IMR-90 (cell line): ENCODE results near the gene KRTAP13-4. TPM values are rescaled to one million over a fixed set of nuclear protein-coding genes. Genes with fewer than 3 reads are reported as not detected.

Experiments used
- ATAC-seq: fragments of 200-7000 bp; cut with Tn5 transposase; 2 replicates; pipeline ENCODE4 v1.9.1; 2020; ENCODE audit warnings: low read depth, mild to moderate bottlenecking, moderate library complexity
- Bru-seq: library from RNA; stranded (reverse); fragments of 400-500 nt; gene quantifications from one replicate; lab custom pipeline; 2021; lab: Mats Ljungman, UMichigan
- BruChase-seq, 2 experiments: library from RNA; stranded (reverse); fragments of 400-500 nt; gene quantifications; one replicate each; lab custom pipeline; 2021; lab: Mats Ljungman, UMichigan
- BruUV-seq: library from RNA; stranded (reverse); fragments of 400-500 nt; replicated peaks from 2 replicates; lab custom pipeline; 2021; lab: Mats Ljungman, UMichigan
- CTCF ChIA-PET: fragments of 300-600 bp; formaldehyde crosslinking; extraction: SDS; loops from one replicate; lab custom pipeline; 2021; ENCODE audit warnings: antibody characterized with exemption; lab: Yijun Ruan, JAX
- POLR2A ChIA-PET: fragments of 300-600 bp; sonication (Branson Sonifier 250); formaldehyde crosslinking; loops from one replicate; lab custom pipeline; 2022; ENCODE audit warnings: antibody characterized with exemption; ENCODE audit not compliant: unreplicated experiment; lab: Charles Lee
- DNase-seq: peaks from one replicate; pipeline ENCODE4 v3.0.0; 2013
- H2AFZ ChIP-seq: replicated peaks from 2 replicates; pipeline ENCODE3; 2013; ENCODE audit warnings: low read length, mild to moderate bottlenecking; ENCODE audit not compliant: poor library complexity
- H2AK5ac ChIP-seq: 2 replicates; pipeline ENCODE4 v1.6.1; 2013; ENCODE audit warnings: low read depth, low read length, inconsistent platforms
- H2AK9ac ChIP-seq: replicated peaks from 2 replicates; pipeline ENCODE3; 2013; ENCODE audit warnings: mild to moderate bottlenecking, low read depth, low read length, moderate library complexity; ENCODE audit not compliant: poor library complexity
- H2BK120ac ChIP-seq: 2 replicates; pipeline ENCODE4 v1.6.1; 2013; ENCODE audit warnings: low read depth, low read length, inconsistent platforms
- H2BK15ac ChIP-seq: 3 replicates; pipeline ENCODE4 v1.6.1; 2013; ENCODE audit warnings: low read depth, low read length, inconsistent platforms
- H2BK20ac ChIP-seq: 2 replicates; pipeline ENCODE4 v1.6.1; 2013; ENCODE audit warnings: low read depth, mild to moderate bottlenecking, inconsistent platforms, low read length, moderate library complexity
- H2BK5ac ChIP-seq: 2 replicates; pipeline ENCODE4 v1.6.1; 2013; ENCODE audit warnings: mild to moderate bottlenecking, low read depth, low read length, inconsistent platforms; ENCODE audit not compliant: poor library complexity, severe bottlenecking
- H3K14ac ChIP-seq: replicated peaks from 2 replicates; pipeline ENCODE4 v1.6.1; 2013; ENCODE audit warnings: low read depth, low read length, inconsistent platforms
- H3K18ac ChIP-seq: 2 replicates; pipeline ENCODE4 v1.6.1; 2013; ENCODE audit warnings: low read depth, low read length, control low read depth
- H3K23ac ChIP-seq: 2 replicates; pipeline ENCODE4 v1.6.1; 2013; ENCODE audit warnings: low read depth, low read length, inconsistent platforms
- H3K27ac ChIP-seq: 2 replicates; pipeline ENCODE4 v1.5.1; 2013; ENCODE audit warnings: mild to moderate bottlenecking, control low read depth, low read length; ENCODE audit not compliant: insufficient read depth
- H3K27me3 ChIP-seq: 2 replicates; pipeline ENCODE4 v1.6.1; 2013; ENCODE audit warnings: low read length; ENCODE audit not compliant: control insufficient read depth, insufficient read depth
- H3K36me3 ChIP-seq: 2 replicates; pipeline ENCODE4 v1.6.1; 2013; ENCODE audit warnings: low read length, mixed read lengths; ENCODE audit not compliant: control insufficient read depth, insufficient read depth
- H3K4ac ChIP-seq: 2 replicates; pipeline ENCODE4 v1.6.1; 2013; ENCODE audit warnings: low read depth, low read length, inconsistent platforms
- H3K4me1 ChIP-seq: 2 replicates; pipeline ENCODE4 v1.6.1; 2013; ENCODE audit warnings: low read length, mixed read lengths; ENCODE audit not compliant: control insufficient read depth, insufficient read depth
- H3K4me2 ChIP-seq: 2 replicates; pipeline ENCODE4 v1.6.1; 2013; ENCODE audit warnings: low read depth, mild to moderate bottlenecking, control low read depth, low read length, moderate library complexity
- H3K4me3 ChIP-seq: 2 replicates; pipeline ENCODE4 v1.5.1; 2013; ENCODE audit warnings: low read depth, mild to moderate bottlenecking, control low read depth, low read length, moderate library complexity; ENCODE audit not compliant: insufficient read depth
- H3K56ac ChIP-seq: 2 replicates; pipeline ENCODE4 v1.6.1; 2013; ENCODE audit warnings: low read length, inconsistent platforms; ENCODE audit not compliant: insufficient read depth; ENCODE audit errors: extremely low read depth
- H3K79me1 ChIP-seq, 2 experiments: 2 replicates each; pipeline ENCODE4 v1.6.1; 2013; ENCODE audit warnings: low read length in 2 of 2, inconsistent platforms in 1 of 2, low read depth in 1 of 2
- H3K9ac ChIP-seq: 2 replicates; pipeline ENCODE4 v1.6.1; 2013; ENCODE audit warnings: low read depth, low read length, control low read depth
- H3K9me1 ChIP-seq: 2 replicates; pipeline ENCODE4 v1.6.1; 2013; ENCODE audit warnings: low read length, inconsistent platforms; ENCODE audit not compliant: insufficient read depth
- H3K9me3 ChIP-seq: 2 replicates; pipeline ENCODE4 v1.6.1; 2013; ENCODE audit warnings: low read length; ENCODE audit not compliant: control insufficient read depth, insufficient read depth
- H4K20me1 ChIP-seq: 2 replicates; pipeline ENCODE4 v1.6.1; 2013; ENCODE audit warnings: low read length, inconsistent platforms; ENCODE audit not compliant: insufficient read depth
- H4K5ac ChIP-seq: 2 replicates; pipeline ENCODE4 v1.6.1; 2013; ENCODE audit warnings: mild to moderate bottlenecking, low read depth, low read length, control low read depth
- H4K8ac ChIP-seq, 2 experiments: 2 replicates each; pipeline ENCODE4 v1.6.1; 2013; ENCODE audit warnings: low read depth in 2 of 2, low read length in 2 of 2, control low read depth in 1 of 2, inconsistent platforms in 1 of 2
- H4K91ac ChIP-seq: 2 replicates; pipeline ENCODE4 v1.6.1; 2013; ENCODE audit warnings: low read depth, low read length, inconsistent platforms; ENCODE audit not compliant: insufficient read depth
- BHLHE40 ChIP-seq: fragments of 150-350 bp; IDR thresholded peaks from 2 replicates; pipeline ENCODE4 v1.6.1; 2016; ENCODE audit warnings: mild to moderate bottlenecking, low read depth, low read length
- CEBPB ChIP-seq: IDR thresholded peaks from 2 replicates; pipeline ENCODE4 v1.6.1; 2012; ENCODE audit warnings: low read depth, low read length, improper control_type of control experiment
- CHD1 ChIP-seq: IDR thresholded peaks from 2 replicates; pipeline ENCODE4 v1.6.1; 2012; ENCODE audit warnings: low read depth, low read length, improper control_type of control experiment
- MAFK ChIP-seq: IDR thresholded peaks from 2 replicates; pipeline ENCODE4 v1.6.1; 2012; ENCODE audit warnings: low read depth, low read length, improper control_type of control experiment
- MXI1 ChIP-seq: IDR thresholded peaks from 2 replicates; pipeline ENCODE4 v1.6.1; 2012; ENCODE audit warnings: low read depth, mild to moderate bottlenecking, low read length, moderate library complexity, borderline replicate concordance
- NFE2L2 ChIP-seq: fragments of 150-350 bp; IDR thresholded peaks from 2 replicates; pipeline ENCODE4 v1.6.1; 2016; ENCODE audit warnings: low read depth, mild to moderate bottlenecking, low read length
- POLR2A ChIP-seq: IDR thresholded peaks from 2 replicates; pipeline ENCODE4 v1.6.1; 2012; ENCODE audit warnings: mild to moderate bottlenecking, low read depth, low read length
- RCOR1 ChIP-seq: IDR thresholded peaks from 2 replicates; pipeline ENCODE4 v1.6.1; 2012; ENCODE audit warnings: mild to moderate bottlenecking, low read length, improper control_type of control experiment; ENCODE audit not compliant: insufficient replicate concordance
- RFX5 ChIP-seq: IDR thresholded peaks from 2 replicates; pipeline ENCODE4 v1.8.0; 2012; ENCODE audit warnings: low read depth, mild to moderate bottlenecking, low read length, moderate library complexity
- SMC3 ChIP-seq: fragments of 150-350 bp; IDR thresholded peaks from 2 replicates; pipeline ENCODE4 v1.6.1; 2016; ENCODE audit warnings: low read depth, mild to moderate bottlenecking, antibody characterized with exemption, low read length, moderate library complexity
- whole genome bisulfite sequencing, 2 experiments: methylation state at CpG; one replicate each; pipeline versions ENCODE4 v1.1.5 to v1.1.7; 2013; ENCODE audit warnings: missing lambda C conversion rate in 2 of 2; ENCODE audit not compliant: insufficient read length in 1 of 2; ENCODE audit errors: extremely low coverage in 2 of 2; 5-methylcytosine and 5-hydroxymethylcytosine counted together
- dilution Hi-C: fragments of 300-500 bp; cut with HindIII; formaldehyde crosslinking; loops from one replicate; pipeline ENCODE4 v1.14.3; 2018; ENCODE audit warnings: low sequenced_read_pairs; ENCODE audit not compliant: unreplicated experiment
- in situ Hi-C: fragments of 300-500 bp; cut with MboI; formaldehyde crosslinking; loops from 3 replicates; pipeline ENCODE4 v1.14.3; 2019; ENCODE audit warnings: low sequenced_read_pairs, inconsistent platforms, mixed read lengths
- intact Hi-C: fragments of 100-400 bp; cut with micrococcal nuclease; formaldehyde crosslinking; loops from 2 replicates; pipeline ENCODE4 v1.10.0; 2022
- long read RNA-seq: library from polyadenylated mRNA; unstranded; transcript quantifications from one replicate; pipeline ENCODE4 v2.0.0, GENCODE V29; 2021; ENCODE audit not compliant: unreplicated experiment
- polyA plus RNA-seq, 3 experiments: library from polyadenylated mRNA; depleted of rRNA; stranded (reverse); fragments of >200 nt; gene quantifications; 2 replicates each; pipeline ENCODE4 v1.2.3, GENCODE V29; 2012; ENCODE audit warnings: low replicate concordance in 1 of 3
- total RNA-seq: library from RNA; depleted of rRNA; stranded (reverse); fragments of >200 nt; gene quantifications from 2 replicates; pipeline ENCODE4 v1.2.3, GENCODE V29; 2012; rRNA removed
- TF ChIP-seq, protein P1 (sequence below): fragments of 150-350 bp; IDR thresholded peaks from 2 replicates; pipeline ENCODE4 v1.6.1; 2017; ENCODE audit warnings: mild to moderate bottlenecking, antibody characterized with exemption, low read length, low read depth
- TF ChIP-seq, protein P2 (sequence below): fragments of 150-350 bp; IDR thresholded peaks from 2 replicates; pipeline ENCODE4 v1.6.1; 2016; ENCODE audit warnings: low read depth, mild to moderate bottlenecking, low read length, moderate library complexity, borderline replicate concordance
- TF ChIP-seq, protein P3 (sequence below): conservative IDR thresholded peaks from 2 replicates; pipeline ENCODE4 v1.5.1; 2012; ENCODE audit warnings: mild to moderate bottlenecking, low read depth, low read length, improper control_type of control experiment

Gene KRTAP13-4, protein sequence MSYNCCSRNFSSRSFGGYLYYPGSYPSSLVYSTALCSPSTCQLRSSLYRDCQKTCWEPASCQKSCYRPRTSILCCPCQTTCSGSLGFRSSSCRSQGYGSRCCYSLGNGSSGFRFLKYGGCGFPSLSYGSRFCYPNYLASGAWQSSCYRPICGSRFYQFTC
- total RNA-seq = not detected in 2 replicates
- not detected in 2 replicates for polyA plus RNA-seq (2012; rRNA removed)
- polyA plus RNA-seq (2012; cell fraction: cytosol; rRNA removed) = not detected in 2 replicates
- polyA plus RNA-seq (2012; cell fraction: nucleus; rRNA removed; ENCODE audit: low replicate concordance) = not detected in 2 replicates
- Bru-seq, nascent RNA = not detected
- not detected for BruChase-seq, experiment 1, labeled RNA remaining after a 6-hour chase
- BruChase-seq, experiment 2, labeled RNA remaining after a 2-hour chase = not detected
- long read RNA-seq = 0 reads

DNA sequence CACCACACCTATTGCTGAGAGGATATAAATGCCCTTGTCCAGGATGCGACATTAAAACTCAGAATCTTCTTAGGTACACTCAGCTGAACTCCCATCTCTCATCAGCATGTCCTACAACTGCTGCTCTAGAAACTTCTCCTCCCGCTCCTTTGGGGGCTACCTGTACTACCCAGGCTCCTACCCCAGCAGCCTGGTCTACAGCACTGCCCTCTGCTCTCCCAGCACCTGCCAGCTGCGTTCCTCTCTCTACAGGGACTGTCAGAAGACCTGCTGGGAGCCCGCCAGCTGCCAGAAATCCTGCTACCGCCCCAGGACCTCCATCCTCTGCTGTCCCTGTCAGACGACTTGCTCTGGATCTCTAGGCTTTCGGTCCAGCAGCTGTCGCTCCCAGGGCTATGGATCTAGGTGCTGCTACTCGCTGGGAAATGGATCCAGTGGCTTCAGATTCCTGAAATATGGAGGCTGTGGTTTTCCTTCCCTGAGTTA, at the start of gene KRTAP13-4:
TSS of gene KRTAP13-4 (plus strand) at position 51 of the 486 bp plus-strand sequence. CDS start at position 107, 56 bp downstream.
- Histone ChIP-seq H3K4me2 (no peak within 1 kb of the TSS), H3K36me3 (no peaks in the 10 kb centered on the region), H4K20me1 (no peaks in the 10 kb centered on the region), H3K4me1 (no peaks in the 10 kb centered on the region), H3K18ac (no peak within 1 kb of the TSS), H3K23ac (no peak within 1 kb of the TSS), H3K9ac (no peak within 1 kb of the TSS), H2BK20ac (no peak within 1 kb of the TSS), H2AK9ac (no peak within 1 kb of the TSS), H3K9me1 (no peaks in the 10 kb centered on the region), H4K5ac (no peak within 1 kb of the TSS), H3K27ac (no peak within 1 kb of the TSS), H4K91ac (no peak within 1 kb of the TSS), H3K56ac (no peak within 1 kb of the TSS), H3K14ac (no peak within 1 kb of the TSS), H2BK120ac (no peak within 1 kb of the TSS), H3K9me3 (peaks cover 14% of the 10 kb centered on the region), H3K4ac (no peak within 1 kb of the TSS), H2BK15ac (no peak within 1 kb of the TSS), H2BK5ac (no peak within 1 kb of the TSS), H4K8ac (no peak within 1 kb of the TSS), H2AK5ac (no peak within 1 kb of the TSS), H3K79me1 (no peaks in the 10 kb centered on the region), H3K27me3 (no peaks in the 10 kb centered on the region), H2AFZ (no peak within 1 kb of the TSS), H3K4me3 (no peak within 1 kb of the TSS)
- in situ Hi-C loops = no loop called here
- no CpG with 5 or more reads among the region's 9 CpGs for WGBS, 2 experiments
- ChIA-PET POLR2A (no interaction called here), CTCF (no interaction called here)
- TF ChIP-seq MAFK = no peak
- TF ChIP-seq MXI1 = no peak
- no peak for TF ChIP-seq CHD1
- no peak for TF ChIP-seq NFE2L2
- no peak for TF ChIP-seq RFX5
- no peak for TF ChIP-seq CEBPB
- TF ChIP-seq POLR2A = no peak
- TF ChIP-seq, protein P1, sequence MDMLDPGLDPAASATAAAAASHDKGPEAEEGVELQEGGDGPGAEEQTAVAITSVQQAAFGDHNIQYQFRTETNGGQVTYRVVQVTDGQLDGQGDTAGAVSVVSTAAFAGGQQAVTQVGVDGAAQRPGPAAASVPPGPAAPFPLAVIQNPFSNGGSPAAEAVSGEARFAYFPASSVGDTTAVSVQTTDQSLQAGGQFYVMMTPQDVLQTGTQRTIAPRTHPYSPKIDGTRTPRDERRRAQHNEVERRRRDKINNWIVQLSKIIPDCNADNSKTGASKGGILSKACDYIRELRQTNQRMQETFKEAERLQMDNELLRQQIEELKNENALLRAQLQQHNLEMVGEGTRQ = no peak
- no peak for TF ChIP-seq BHLHE40
- no peak for TF ChIP-seq SMC3
- TF ChIP-seq, protein P2, sequence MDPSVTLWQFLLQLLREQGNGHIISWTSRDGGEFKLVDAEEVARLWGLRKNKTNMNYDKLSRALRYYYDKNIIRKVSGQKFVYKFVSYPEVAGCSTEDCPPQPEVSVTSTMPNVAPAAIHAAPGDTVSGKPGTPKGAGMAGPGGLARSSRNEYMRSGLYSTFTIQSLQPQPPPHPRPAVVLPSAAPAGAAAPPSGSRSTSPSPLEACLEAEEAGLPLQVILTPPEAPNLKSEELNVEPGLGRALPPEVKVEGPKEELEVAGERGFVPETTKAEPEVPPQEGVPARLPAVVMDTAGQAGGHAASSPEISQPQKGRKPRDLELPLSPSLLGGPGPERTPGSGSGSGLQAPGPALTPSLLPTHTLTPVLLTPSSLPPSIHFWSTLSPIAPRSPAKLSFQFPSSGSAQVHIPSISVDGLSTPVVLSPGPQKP = no peak
- no peak for TF ChIP-seq RCOR1
- TF ChIP-seq, protein P3, sequence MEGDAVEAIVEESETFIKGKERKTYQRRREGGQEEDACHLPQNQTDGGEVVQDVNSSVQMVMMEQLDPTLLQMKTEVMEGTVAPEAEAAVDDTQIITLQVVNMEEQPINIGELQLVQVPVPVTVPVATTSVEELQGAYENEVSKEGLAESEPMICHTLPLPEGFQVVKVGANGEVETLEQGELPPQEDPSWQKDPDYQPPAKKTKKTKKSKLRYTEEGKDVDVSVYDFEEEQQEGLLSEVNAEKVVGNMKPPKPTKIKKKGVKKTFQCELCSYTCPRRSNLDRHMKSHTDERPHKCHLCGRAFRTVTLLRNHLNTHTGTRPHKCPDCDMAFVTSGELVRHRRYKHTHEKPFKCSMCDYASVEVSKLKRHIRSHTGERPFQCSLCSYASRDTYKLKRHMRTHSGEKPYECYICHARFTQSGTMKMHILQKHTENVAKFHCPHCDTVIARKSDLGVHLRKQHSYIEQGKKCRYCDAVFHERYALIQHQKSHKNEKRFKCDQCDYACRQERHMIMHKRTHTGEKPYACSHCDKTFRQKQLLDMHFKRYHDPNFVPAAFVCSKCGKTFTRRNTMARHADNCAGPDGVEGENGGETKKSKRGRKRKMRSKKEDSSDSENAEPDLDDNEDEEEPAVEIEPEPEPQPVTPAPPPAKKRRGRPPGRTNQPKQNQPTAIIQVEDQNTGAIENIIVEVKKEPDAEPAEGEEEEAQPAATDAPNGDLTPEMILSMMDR = no peak
- DNase-seq (no peak), ATAC-seq (no peak)
- dilution Hi-C loops = no loop called here
- no TSS peak for BruUV-seq
- intact Hi-C loops = no loop called here
